HG03521 (cell line): ENCODE measurements around the gene TRMT61A.

Experiments
- ATAC-seq: cut with Tn5 transposase; IDR thresholded peaks from one replicate; pipeline ENCODE4 v1.9.1; 2021; ENCODE audit warnings: mild to moderate bottlenecking, moderate library complexity; ENCODE audit not compliant: unreplicated experiment

Gene TRMT61A

GRCh38 chr14:103545915-103546651 is 17.1 kb downstream of the TRMT61A start:
- no peak for ATAC-seq

- no peak for ATAC-seq
These were observed 17.9 kb downstream of the TRMT61A start for GRCh38 chr14:103546652-103547454.

GRCh38 chr14:103547455-103547940 is 18.5 kb downstream of the TRMT61A start:
- ATAC-seq, result no peak

GRCh38 chr14:103547941-103548462 is 19.0 kb downstream of the TRMT61A start:
- no peak for ATAC-seq

GRCh38 chr14:103548463-103549351 is 19.7 kb downstream of the TRMT61A start:
- ATAC-seq, result no peak

GRCh38 chr14:103549361-103550311 is 20.6 kb downstream of the TRMT61A start:
- ATAC-seq, result no peak

- no peak for ATAC-seq
These were observed 21.7 kb downstream of the TRMT61A start for GRCh38 chr14:103550451-103551337.

- ATAC-seq, result no peak
These were observed 22.4 kb downstream of the TRMT61A start for GRCh38 chr14:103551338-103551762.

- no peak for ATAC-seq
These were observed 23.2 kb downstream of the TRMT61A start for GRCh38 chr14:103552011-103552845.

- ATAC-seq, result no peak
These were observed 23.8 kb downstream of the TRMT61A start for GRCh38 chr14:103552846-103553210.

GRCh38 chr14:103555559-103556337 is 26.8 kb downstream of the TRMT61A start:
- no peak for ATAC-seq

- no peak for ATAC-seq
These were observed 28.2 kb downstream of the TRMT61A start for GRCh38 chr14:103556946-103557758.

- ATAC-seq, result no peak
These were observed 29.3 kb downstream of the TRMT61A start for GRCh38 chr14:103558071-103558882.

- no peak for ATAC-seq
These were observed 30.8 kb downstream of the TRMT61A start for GRCh38 chr14:103559766-103560165.

- no peak for ATAC-seq
These were observed 31.7 kb downstream of the TRMT61A start for GRCh38 chr14:103560691-103561090.
